ENCODE results near the gene CYB5R4. TPM values are rescaled to one million over a fixed set of nuclear protein-coding genes. Genes with fewer than 3 reads are reported as not detected.

The CYB5R4 gene
- total RNA-seq, 2 donors from 2014 or later, result 8.2 to 8.6 TPM

DNA sequence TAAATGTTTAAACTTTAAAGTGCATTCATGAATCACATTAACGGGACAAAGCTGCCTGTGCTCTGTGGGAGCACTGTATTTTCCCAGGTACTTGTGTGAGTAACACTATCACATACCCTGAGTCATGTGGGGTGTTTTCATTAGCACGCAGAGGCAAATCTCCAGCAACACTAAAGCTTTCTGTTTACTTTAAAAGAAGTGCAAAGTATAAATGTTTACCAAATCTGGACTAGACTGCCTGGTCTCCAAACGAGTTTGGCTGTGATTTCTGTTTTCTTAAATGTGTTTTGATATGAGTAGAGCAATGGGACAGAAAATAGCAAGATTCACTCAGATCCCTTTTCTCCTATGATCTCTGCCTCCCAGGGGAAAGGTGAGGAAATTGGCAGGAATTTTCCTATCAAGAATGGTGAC is 35.1 kb upstream of the CYB5R4 start:
- H3K27me3 ChIP-seq (replicated peaks; ENCODE audit: insufficient read depth), result no peaks in the 10 kb centered on the region
- no peak overlapping the region for H3K4me3 ChIP-seq
- TF ChIP-seq POLR2A (IDR thresholded peaks at IDR 0.05), result no peak
- TF ChIP-seq, protein P1, sequence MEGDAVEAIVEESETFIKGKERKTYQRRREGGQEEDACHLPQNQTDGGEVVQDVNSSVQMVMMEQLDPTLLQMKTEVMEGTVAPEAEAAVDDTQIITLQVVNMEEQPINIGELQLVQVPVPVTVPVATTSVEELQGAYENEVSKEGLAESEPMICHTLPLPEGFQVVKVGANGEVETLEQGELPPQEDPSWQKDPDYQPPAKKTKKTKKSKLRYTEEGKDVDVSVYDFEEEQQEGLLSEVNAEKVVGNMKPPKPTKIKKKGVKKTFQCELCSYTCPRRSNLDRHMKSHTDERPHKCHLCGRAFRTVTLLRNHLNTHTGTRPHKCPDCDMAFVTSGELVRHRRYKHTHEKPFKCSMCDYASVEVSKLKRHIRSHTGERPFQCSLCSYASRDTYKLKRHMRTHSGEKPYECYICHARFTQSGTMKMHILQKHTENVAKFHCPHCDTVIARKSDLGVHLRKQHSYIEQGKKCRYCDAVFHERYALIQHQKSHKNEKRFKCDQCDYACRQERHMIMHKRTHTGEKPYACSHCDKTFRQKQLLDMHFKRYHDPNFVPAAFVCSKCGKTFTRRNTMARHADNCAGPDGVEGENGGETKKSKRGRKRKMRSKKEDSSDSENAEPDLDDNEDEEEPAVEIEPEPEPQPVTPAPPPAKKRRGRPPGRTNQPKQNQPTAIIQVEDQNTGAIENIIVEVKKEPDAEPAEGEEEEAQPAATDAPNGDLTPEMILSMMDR (IDR thresholded peaks at IDR 0.05), result no peak
- no peak for TF ChIP-seq POLR2AphosphoS5 (IDR thresholded peaks at IDR 0.05)
- H3K36me3 ChIP-seq, result no peaks in the 10 kb centered on the region
- H3K27ac ChIP-seq, result no peak overlapping the region
- H3K9me3 ChIP-seq, result no peaks in the 10 kb centered on the region
- DNase-seq (ENCODE audit: low spot score), result no peak
- 16% methylated on average over 3 of the region's 3 CpGs for WGBS
- intact Hi-C loops (cut with DNase I), result no loop called here
- H3K4me1 ChIP-seq (replicated peaks), result no peaks in the 10 kb centered on the region

DNA sequence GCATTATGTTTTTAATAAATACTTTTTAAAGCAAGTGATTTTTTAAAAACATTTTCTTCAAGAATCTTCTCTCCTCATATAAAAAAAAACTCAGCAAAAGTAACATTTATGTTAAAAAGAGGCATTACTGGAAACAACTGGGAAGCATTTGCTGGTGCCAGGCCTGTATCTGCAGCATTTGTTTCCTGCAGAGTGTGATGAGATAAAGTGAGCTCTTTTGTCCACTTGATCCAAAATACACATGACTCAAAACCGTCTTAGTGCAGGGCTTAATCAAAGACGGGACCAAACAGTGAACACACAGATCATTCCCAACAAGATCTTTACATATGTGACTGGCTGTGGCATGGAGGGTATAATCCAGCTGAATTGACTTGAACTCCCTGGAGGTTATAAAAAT is 34.7 kb upstream of the CYB5R4 start:
- intact Hi-C loops (cut with DNase I), result no loop called here
- 15% methylated on average over 2 of the region's 2 CpGs for WGBS
- TF ChIP-seq, protein P1 (IDR thresholded peaks at IDR 0.05), result no peak
- no peak for TF ChIP-seq POLR2AphosphoS5 (IDR thresholded peaks at IDR 0.05)
- TF ChIP-seq POLR2A (IDR thresholded peaks at IDR 0.05), result no peak
- DNase-seq (ENCODE audit: low spot score), result no peak
- no peak overlapping the region for H3K27ac ChIP-seq
- no peak overlapping the region for H3K4me3 ChIP-seq
- H3K27me3 ChIP-seq (replicated peaks; ENCODE audit: insufficient read depth), result no peaks in the 10 kb centered on the region
- no peaks in the 10 kb centered on the region for H3K36me3 ChIP-seq
- no peaks in the 10 kb centered on the region for H3K4me1 ChIP-seq (replicated peaks)
- H3K9me3 ChIP-seq, result no peaks in the 10 kb centered on the region

- no peak overlapping the region for H3K27ac ChIP-seq
- intact Hi-C loops (cut with DNase I), result no loop called here
These were observed 32.4 kb upstream of the CYB5R4 start for GRCh38 chr6:83827050-83827449.

DNA sequence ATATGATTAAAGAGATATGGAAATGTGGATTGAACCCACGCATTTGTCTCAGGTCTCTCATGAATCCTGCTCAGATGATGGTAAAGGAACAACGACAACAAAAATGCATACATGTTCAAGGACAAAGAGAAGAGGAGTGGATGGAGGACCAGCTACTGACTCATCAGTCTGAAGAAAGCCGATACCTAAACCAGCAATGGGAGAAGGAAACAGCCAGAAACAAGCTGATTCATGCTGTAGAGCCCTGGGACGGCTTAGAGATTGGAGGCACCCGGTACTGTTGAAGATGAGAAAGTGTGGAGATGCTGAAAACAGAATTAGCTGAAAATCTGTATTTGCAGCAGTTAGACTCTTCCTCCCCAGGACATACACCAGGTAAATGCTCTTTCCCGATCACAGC is 20.8 kb upstream of the CYB5R4 start:
- no peak overlapping the region for H3K4me3 ChIP-seq
- H3K36me3 ChIP-seq, result no peaks in the 10 kb centered on the region
- DNase-seq (ENCODE audit: low spot score), result no peak
- H3K27me3 ChIP-seq (replicated peaks; ENCODE audit: insufficient read depth), result no peaks in the 10 kb centered on the region
- no peak overlapping the region for H3K27ac ChIP-seq
- H3K9me3 ChIP-seq, result no peaks in the 10 kb centered on the region
- WGBS, result 82% methylated on average over 6 of the region's 6 CpGs
- no peaks in the 10 kb centered on the region for H3K4me1 ChIP-seq (replicated peaks)
- no peak for TF ChIP-seq POLR2AphosphoS5 (IDR thresholded peaks at IDR 0.05)
- no peak for TF ChIP-seq POLR2A (IDR thresholded peaks at IDR 0.05)
- TF ChIP-seq, protein P1 (IDR thresholded peaks at IDR 0.05), result no peak
- intact Hi-C loops (cut with DNase I), result no loop called here

More at GRCh38 chr6:83827050-83827449, 32.4 kb upstream of the CYB5R4 start:
- no peaks in the 10 kb centered on the region for H3K4me1 ChIP-seq (replicated peaks)
- no peak for DNase-seq (ENCODE audit: low spot score)
- no peak overlapping the region for H3K4me3 ChIP-seq
- TF ChIP-seq POLR2A (IDR thresholded peaks at IDR 0.05), result no peak
- TF ChIP-seq, protein P1 (IDR thresholded peaks at IDR 0.05), result no peak
- 35% methylated on average over 2 of the region's 2 CpGs for WGBS
- no peaks in the 10 kb centered on the region for H3K9me3 ChIP-seq
- no peaks in the 10 kb centered on the region for H3K27me3 ChIP-seq (replicated peaks; ENCODE audit: insufficient read depth)
- no peaks in the 10 kb centered on the region for H3K36me3 ChIP-seq

GRCh38 chr6:83844170-83844569 is 15.3 kb upstream of the CYB5R4 start:
- Histone ChIP-seq H3K4me3 (no peak overlapping the region), H3K36me3 (no peaks in the 10 kb centered on the region), H3K9me3 (no peaks in the 10 kb centered on the region), H3K4me1 (replicated peaks) (no peaks in the 10 kb centered on the region), H3K27me3 (replicated peaks; ENCODE audit: insufficient read depth) (no peaks in the 10 kb centered on the region), H3K27ac (no peak overlapping the region)
- intact Hi-C loops (cut with DNase I), result no loop called here
- 88% methylated on average over 3 of the region's 3 CpGs for WGBS
- TF ChIP-seq POLR2AphosphoS5 (IDR thresholded peaks at IDR 0.05) (no peak), POLR2A (IDR thresholded peaks at IDR 0.05) (no peak)
- TF ChIP-seq, protein P1 (IDR thresholded peaks at IDR 0.05), result no peak
- DNase-seq (ENCODE audit: low spot score), result no peak

Measured in prostate gland (tissue), 2 donors.